ENCODE measurements around the gene SEC16A.
"Not testable (repeated sequence)": the region's sequence is repeated elsewhere in the genome, so short reads cannot be mapped to it uniquely, and the experiment has no call there.

The SEC16A gene

DNA sequence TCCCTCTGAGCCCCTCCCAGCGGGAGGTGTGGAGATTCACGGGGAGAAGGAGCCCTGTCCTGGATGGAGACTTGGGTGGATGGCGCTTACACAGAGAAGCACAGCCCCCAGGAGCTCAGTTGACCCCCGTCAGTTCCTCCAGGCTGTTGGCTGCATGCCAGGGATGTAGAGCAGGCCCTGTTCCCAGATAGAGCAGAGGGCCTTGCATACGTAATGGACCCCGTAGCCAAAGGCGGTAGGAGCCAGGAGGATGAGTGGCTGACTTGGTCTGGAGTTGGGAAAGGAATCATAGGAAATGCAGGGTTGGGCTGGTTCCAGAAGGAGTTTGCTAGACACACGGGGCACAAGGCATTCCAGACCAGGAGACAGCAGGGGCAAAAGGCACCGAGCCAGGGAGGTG lies 69.9 kb downstream of the SEC16A start:
- no peak for DNase-seq

DNA sequence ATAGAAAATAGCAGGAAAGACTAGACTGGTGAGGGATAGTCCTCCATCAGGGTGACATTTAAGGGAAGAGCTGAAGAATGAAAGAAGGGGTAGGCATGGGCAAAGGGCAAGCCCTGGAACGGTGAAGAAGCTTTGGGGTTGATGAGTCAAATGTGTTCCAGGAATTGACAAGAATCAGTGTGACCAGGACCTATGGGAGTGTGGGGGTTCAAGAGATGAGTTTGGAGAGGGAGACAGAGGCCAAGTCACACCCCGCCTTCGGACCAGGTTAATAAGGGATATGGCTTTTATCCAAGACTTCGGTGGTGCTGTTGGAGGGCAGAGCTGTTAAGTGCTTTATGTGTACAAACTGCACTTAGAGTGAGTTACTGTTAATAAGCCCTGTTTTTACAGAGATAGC lies 71.5 kb downstream of the SEC16A start:
- no peak for DNase-seq

DNA sequence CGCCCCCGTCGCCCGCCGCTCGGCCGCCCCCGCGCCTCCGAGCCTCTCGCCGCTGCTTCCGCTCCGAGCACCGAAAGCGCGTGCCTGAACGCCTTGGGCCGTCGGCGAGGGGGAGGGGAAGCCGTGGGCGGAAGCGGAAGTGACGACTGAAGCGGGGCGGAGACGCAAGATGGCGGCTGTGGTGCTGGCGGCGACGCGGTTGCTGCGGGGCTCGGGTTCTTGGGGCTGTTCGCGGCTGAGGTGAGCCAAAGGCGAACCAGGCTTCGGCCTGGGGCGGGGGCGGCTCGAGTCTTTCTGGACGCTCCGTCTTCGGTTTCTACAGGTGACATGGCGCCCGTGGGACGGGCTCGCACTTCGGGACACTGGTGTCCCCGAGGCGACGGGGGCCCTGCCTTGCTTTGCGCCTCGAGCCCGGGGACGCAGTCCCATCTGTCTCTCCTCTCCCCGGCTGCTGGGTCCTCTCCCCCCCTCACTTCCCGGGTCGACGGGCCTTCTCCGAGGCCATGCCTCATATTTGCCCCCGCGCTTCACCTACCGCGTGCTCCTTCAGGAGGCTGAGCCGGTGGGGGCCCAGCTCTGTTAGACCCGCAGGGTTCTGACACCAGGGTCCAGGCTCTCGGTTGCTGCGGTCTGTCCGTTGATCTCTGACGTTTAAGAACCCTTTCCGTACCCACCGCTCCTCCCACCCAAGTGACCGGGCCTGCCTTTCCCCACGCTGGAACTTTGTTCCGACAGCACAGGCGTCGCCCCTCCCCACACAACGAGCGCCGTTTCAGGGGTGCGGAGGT lies 72.1 kb downstream of the SEC16A start, which contains the start of the genes ENTR1 and PMPCA:
Gene ENTR1 (minus strand): TSS at position 115 of the 788 bp plus-strand sequence. CDS start 217 bp downstream, outside the sequence.
Gene PMPCA (plus strand): TSS at position 159 of the 788 bp plus-strand sequence. CDS start 11 bp downstream, at position 170.
- DNase-seq: peak; percentile 95

DNA sequence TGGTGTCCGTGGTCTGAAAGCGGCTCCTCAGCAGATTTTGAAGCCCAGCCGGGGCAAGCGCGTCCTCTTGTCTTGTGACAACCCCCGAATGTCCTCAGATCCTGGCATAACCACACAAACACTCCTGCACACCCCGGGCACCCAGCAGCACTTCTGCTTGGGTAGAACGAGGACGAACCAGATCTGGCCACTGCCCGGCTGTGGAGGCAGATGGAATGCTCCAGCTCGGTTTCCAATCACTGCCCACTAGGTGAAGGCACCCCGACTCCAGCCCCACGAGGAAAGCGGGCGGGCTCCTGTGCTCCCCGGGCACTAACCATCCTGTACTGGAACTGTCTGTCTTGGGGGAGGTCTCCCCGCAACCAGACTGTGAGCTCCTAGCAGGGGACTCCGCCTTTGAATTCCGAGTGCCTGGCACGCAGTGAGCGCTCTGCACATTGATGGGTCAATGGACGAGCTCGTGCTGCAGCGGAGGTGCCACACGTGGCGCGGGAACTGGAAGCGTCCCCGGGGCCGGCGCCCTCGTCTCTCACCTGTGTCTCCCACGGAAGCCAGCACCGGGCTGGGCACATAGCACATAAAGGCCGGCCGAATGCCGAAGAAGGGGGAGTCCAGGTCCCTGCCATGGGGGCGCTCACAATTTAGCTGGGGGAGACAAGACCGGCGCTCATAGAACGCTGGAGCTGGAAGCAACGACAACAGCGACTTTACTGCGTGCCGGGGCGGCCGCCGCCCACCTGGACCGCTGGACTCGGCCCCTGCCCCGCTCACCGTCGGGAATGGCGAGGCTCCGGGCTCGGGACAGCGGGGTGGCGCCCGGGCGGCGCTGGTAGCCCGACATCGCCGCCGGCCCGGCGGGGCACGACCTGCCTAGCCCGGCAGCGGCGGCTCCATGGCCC lies 73.0 kb downstream of the SEC16A start:
- DNase-seq: peak; percentile 35

- no peak for DNase-seq
Observed at GRCh38 chr9:136407911-136408310, 74.9 kb downstream of the SEC16A start.

GRCh38 chr9:136407061-136407460 lies 75.8 kb downstream of the SEC16A start:
- DNase-seq: not testable (repeated sequence)

DNA sequence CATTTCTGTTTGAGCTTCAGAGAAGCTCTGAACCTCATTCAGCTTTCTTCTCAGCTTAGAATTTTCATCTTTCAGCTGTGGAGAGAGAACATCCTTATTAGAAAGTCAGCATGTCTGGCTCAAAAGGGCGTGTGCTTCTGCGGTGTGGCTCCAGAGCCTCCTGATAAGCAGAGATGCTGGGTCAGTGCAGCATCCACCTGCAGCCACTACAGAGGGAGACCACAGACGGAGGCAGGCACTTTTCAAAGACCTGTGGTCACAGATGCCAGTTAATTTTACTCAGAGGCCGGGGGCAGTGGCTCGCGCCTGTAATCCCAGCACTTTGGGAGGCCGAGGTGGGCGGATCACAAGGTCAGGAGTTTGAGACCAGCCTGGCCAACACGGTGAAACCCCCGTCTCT lies 76.9 kb downstream of the SEC16A start:
- DNase-seq: not testable (repeated sequence)

- no peak for DNase-seq
Observed at GRCh38 chr9:136405481-136405880, 77.4 kb downstream of the SEC16A start.

DNA sequence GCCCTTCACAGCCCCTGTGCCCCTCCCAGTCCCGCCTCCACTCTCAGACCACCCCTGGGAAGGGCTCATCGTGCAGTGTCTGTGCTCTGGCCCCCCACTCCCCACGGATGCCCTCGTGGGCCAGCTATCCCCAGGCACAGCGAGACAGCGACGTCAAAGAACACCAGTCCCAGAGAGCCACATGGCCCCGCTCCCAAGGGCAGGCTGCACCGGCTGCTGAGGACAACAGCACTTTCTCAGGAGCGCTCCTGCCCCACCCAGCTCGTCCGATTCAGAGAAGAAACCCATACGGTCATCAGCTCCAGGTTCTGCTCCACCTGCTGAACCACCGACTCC lies 78.1 kb downstream of the SEC16A start:
- DNase-seq: no peak

GRCh38 chr9:136403915-136404800 lies 78.7 kb downstream of the SEC16A start:
- peak; percentile 67 for DNase-seq

DNA sequence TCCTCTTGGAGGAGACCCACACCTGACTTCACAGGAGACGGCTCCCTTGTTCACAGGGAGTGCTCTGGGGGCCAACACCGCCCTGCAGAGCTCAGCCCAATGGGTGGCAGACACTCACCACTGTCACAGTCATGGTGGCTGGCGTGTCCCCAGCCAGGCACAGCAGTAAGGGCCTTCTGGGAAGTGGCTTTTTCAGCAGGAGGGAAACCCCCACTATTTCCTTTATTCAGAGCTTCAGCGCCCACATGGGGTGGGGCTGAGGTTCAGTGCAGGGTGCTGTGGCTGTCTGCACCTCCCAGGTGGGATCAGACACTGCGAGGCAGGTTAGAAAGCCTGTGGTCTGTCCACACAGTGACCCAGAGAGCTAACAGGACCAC lies 79.3 kb downstream of the SEC16A start:
- peak; percentile 90 for DNase-seq

- DNase-seq: no peak
Observed at GRCh38 chr9:136402067-136402466, 80.8 kb downstream of the SEC16A start.

DNA sequence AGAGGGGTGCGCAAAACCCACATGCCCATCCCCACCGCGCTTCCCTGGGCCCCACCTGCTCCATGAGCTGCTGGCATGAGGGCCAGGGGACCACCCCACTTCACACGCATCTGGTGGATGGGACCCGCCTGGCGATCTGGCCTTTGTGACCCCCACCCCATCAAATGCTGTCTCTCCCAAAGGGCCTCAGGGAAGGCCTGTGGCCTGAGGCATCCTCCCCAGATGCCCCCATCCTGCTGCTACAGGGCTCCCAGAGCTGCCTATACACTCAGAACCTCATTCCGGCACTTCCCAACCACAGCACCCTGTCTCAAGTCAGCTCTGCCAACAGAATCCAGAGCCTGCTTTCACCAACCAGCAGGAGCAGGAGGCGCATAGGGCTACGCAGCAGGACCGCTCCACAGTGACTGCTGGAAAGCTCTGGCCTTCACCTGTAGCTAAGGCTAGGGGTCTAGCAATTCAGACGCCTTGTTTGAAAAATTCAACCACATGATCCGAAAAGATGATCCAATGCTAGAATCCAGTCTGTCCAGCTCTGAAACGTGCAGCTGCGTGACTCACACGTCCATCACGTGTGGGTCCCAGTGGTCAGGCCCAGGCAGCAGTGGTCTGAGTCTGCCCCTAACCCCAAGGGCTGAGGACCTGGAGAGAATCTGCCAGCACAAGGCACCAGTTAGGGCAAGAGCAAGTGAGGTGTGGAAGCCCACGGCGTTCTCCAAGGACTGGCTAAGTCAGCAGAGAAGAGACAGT lies 81.5 kb downstream of the SEC16A start:
- DNase-seq: no peak

DNA sequence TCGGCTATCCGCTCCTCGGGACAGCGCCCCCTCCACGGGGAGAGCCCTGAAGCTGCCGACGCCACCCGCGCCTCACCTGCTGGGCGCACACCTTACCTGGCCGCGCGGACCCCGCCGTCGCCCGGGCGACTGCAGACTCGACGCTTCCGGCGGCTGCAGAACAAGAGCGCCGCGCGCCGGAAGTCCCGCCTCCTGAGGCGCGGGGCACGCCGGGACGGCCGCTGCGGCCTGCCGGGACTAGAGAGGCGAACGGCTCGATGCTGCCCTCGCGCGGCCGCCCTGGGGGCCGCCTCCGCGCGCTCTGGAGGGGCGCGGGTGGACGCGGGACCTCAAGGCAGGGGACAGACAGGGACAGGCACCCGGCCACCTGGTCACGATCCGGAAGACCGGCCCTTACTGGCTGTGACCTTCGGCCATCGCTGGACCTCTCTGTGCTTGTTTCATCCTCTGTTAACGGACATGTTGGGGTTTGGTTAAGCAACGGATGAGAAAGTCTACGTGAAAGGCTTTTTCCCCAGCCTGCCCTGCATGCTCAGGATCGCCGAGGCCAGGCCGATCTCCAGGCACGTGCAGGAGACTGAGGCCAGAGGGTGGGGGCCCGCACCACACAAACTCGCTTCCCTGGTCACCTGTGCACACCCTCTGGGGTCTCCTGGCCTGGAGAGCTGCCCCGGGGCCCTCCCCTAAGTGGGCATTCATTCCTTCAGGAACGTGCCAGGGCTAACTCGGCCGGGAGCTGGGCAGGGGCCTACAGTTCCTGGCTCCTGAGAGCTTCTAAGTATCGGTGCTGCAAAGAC lies 82.6 kb downstream of the SEC16A start, which contains the start of gene SNAPC4:
Gene SNAPC4 (minus strand): TSS at position 133 of the 797 bp plus-strand sequence. CDS start 1,742 bp downstream, outside the sequence.
- peak; percentile 87 for DNase-seq

- peak; percentile 54 for DNase-seq
Observed at GRCh38 chr9:136399176-136400037, 83.4 kb downstream of the SEC16A start.

DNA sequence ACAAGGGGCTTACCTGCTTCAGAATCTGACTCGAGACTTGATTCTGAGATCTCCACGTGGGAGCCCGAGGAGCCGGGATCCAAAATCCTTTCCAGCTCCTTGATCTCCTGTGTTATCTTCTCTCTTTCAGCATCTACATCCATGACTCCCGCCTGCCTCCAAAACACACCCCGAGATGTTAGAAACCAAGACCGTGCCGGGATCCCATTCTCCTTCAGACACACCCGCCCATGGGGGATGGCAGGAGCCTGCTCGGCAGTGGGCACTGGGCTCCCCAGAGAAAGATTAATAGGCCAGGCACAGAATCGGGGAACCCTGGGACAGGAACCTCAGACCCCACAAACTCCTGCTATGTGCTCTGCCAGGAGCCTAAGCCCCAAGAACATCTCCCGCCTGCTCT lies 84.6 kb downstream of the SEC16A start:
- no peak for DNase-seq

DNA sequence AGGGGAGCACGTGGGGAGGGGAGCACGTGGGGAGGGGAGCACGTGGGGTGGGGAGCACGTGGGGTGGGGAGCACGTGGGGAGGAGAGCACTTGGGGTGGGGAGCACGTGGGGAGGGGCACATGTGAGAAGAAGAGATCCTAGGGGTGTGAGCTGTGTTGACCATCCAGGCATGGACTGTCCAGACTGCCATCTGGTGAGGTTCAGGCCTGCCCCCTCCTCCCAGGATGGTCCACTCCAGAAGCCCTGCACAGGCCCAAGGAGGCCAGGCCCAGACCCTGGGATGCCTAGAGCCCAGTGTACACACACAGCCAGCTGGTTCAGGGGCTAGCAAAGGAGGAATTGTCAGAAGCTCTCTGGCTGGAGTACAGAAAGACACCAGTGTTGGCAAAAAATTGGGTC lies 85.2 kb downstream of the SEC16A start:
- DNase-seq: no peak

GRCh38 chr9:136396219-136396515 lies 86.7 kb downstream of the SEC16A start:
- DNase-seq: no peak

GRCh38 chr9:136395345-136396218 lies 87.3 kb downstream of the SEC16A start:
- no peak for DNase-seq

Measured in CD4-positive, alpha-beta T cell treated with Interleukin-17A for 1 hour (primary cell).